H9 (cell line): ENCODE data around the gene CD27. TPM values are rescaled to one million over a fixed set of nuclear protein-coding genes. Genes with fewer than 3 reads are reported as not detected.

Experiments used
- DNase-seq: peaks from one replicate; pipeline ENCODE4 v3.0.0-alpha.2; 2017
- H2AFZ ChIP-seq: one replicate; pipeline ENCODE4 v1.6.1; 2013; ENCODE audit warnings: mild to moderate bottlenecking, low read length, control low read depth, moderate library complexity
- H2AK5ac ChIP-seq: 2 replicates; pipeline ENCODE4 v1.6.1; 2013; ENCODE audit warnings: low read length, control low read depth, mixed read lengths; ENCODE audit not compliant: insufficient read length
- H2BK120ac ChIP-seq: one replicate; pipeline ENCODE4 v1.6.1; 2013; ENCODE audit warnings: low read depth, mild to moderate bottlenecking, low read length, control low read depth, inconsistent platforms; ENCODE audit not compliant: poor library complexity, severe bottlenecking
- H2BK12ac ChIP-seq: 2 replicates; pipeline ENCODE4 v1.6.1; 2013; ENCODE audit warnings: low read length, control low read depth, mixed read lengths, low read depth; ENCODE audit not compliant: insufficient read length
- H2BK15ac ChIP-seq: 2 replicates; pipeline ENCODE4 v1.6.1; 2013; ENCODE audit warnings: low read depth, low read length, control low read depth
- H2BK20ac ChIP-seq: one replicate; pipeline ENCODE4 v1.6.1; 2013; ENCODE audit warnings: low read depth, mild to moderate bottlenecking, low read length, control low read depth, inconsistent platforms; ENCODE audit not compliant: poor library complexity, severe bottlenecking
- H2BK5ac ChIP-seq: 2 replicates; pipeline ENCODE4 v1.6.1; 2013; ENCODE audit warnings: low read length, control low read depth, mixed read lengths; ENCODE audit not compliant: insufficient read length
- H3K14ac ChIP-seq: 2 replicates; pipeline ENCODE4 v1.6.1; 2013; ENCODE audit warnings: low read length, control low read depth; ENCODE audit not compliant: insufficient read depth
- H3K18ac ChIP-seq: 2 replicates; pipeline ENCODE4 v1.6.1; 2013; ENCODE audit warnings: low read depth, mild to moderate bottlenecking, mixed read lengths, low read length, control low read depth; ENCODE audit not compliant: insufficient read length
- H3K23ac ChIP-seq: 2 replicates; pipeline ENCODE4 v1.6.1; 2013; ENCODE audit warnings: low read length, control low read depth, mixed read lengths, low read depth; ENCODE audit not compliant: insufficient read length
- H3K23me2 ChIP-seq: 2 replicates; pipeline ENCODE4 v1.6.1; 2013; ENCODE audit warnings: low read depth, mild to moderate bottlenecking, mixed read lengths, low read length, control low read depth; ENCODE audit not compliant: insufficient read length, poor library complexity, severe bottlenecking
- H3K27ac ChIP-seq: 2 replicates; pipeline ENCODE4 v1.5.1; 2013; ENCODE audit warnings: low read length, control low read depth, mixed read lengths, low read depth; ENCODE audit not compliant: insufficient read length
- H3K27me3 ChIP-seq: 2 replicates; pipeline ENCODE4 v1.6.1; 2013; ENCODE audit warnings: low read length, control low read depth, inconsistent platforms; ENCODE audit not compliant: insufficient read depth
- H3K4ac ChIP-seq: 2 replicates; pipeline ENCODE4 v1.6.1; 2013; ENCODE audit warnings: low read depth, mild to moderate bottlenecking, control low read depth, inconsistent platforms, low read length, moderate library complexity
- H3K4me1 ChIP-seq: 2 replicates; pipeline ENCODE4 v1.6.1; 2013; ENCODE audit warnings: low read length, control low read depth, inconsistent platforms; ENCODE audit not compliant: insufficient read depth
- H3K4me2 ChIP-seq: 2 replicates; pipeline ENCODE4 v1.6.1; 2013; ENCODE audit warnings: low read length, control low read depth, mixed read lengths; ENCODE audit not compliant: insufficient read length, insufficient read depth
- H3K56ac ChIP-seq: 2 replicates; pipeline ENCODE4 v1.6.1; 2013; ENCODE audit warnings: low read depth, mild to moderate bottlenecking, mixed read lengths, low read length, control low read depth; ENCODE audit not compliant: insufficient read length
- H3K79me1 ChIP-seq: 2 replicates; pipeline ENCODE4 v1.6.1; 2013; ENCODE audit warnings: low read depth, mild to moderate bottlenecking, moderate library complexity, low read length, control low read depth, inconsistent platforms; ENCODE audit not compliant: insufficient read depth, poor library complexity, severe bottlenecking
- H3K79me2 ChIP-seq: 2 replicates; pipeline ENCODE4 v1.6.1; 2013; ENCODE audit warnings: low read length, control low read depth, inconsistent platforms; ENCODE audit not compliant: insufficient read depth
- H3K9ac ChIP-seq: 2 replicates; pipeline ENCODE4 v1.6.1; 2013; ENCODE audit warnings: low read length, control low read depth, mixed read lengths; ENCODE audit not compliant: insufficient read length; ENCODE audit errors: extremely low read depth
- H3K9me3 ChIP-seq: one replicate; pipeline ENCODE4 v1.6.1; 2013; ENCODE audit warnings: low read depth, low read length, inconsistent platforms; ENCODE audit not compliant: control insufficient read depth
- H3T11ph ChIP-seq: one replicate; pipeline ENCODE4 v1.6.1; 2013; ENCODE audit warnings: mild to moderate bottlenecking, low read length, control low read depth, inconsistent platforms
- H4K20me1 ChIP-seq: one replicate; pipeline ENCODE4 v1.6.1; 2013; ENCODE audit not compliant: control insufficient read depth, insufficient read length, insufficient read depth
- H4K5ac ChIP-seq: 2 replicates; pipeline ENCODE4 v1.6.1; 2013; ENCODE audit warnings: low read depth, mild to moderate bottlenecking, mixed read lengths, low read length, control low read depth; ENCODE audit not compliant: insufficient read length
- H4K8ac ChIP-seq: replicated peaks from 2 replicates; pipeline ENCODE4 v1.6.1; 2013; ENCODE audit warnings: low read length, control low read depth, mixed read lengths, low read depth; ENCODE audit not compliant: insufficient read length
- H4K91ac ChIP-seq: 2 replicates; pipeline ENCODE4 v1.6.1; 2013; ENCODE audit warnings: low read depth, mild to moderate bottlenecking, moderate library complexity, mixed read lengths, low read length, control low read depth; ENCODE audit not compliant: insufficient read length
- H3K27ac Mint-ChIP-seq, 3 experiments: 2 replicates in 2 of 3; 3 replicates in 1 of 3; pipeline ENCODE4 v1.8.0; 2020 to 2021; ENCODE audit warnings: mixed read lengths in 3 of 3, mild to moderate bottlenecking in 1 of 3, moderate library complexity in 1 of 3
- H3K27me3 Mint-ChIP-seq: 2 replicates; pipeline ENCODE4 v1.8.0; 2021; ENCODE audit warnings: low read depth, mild to moderate bottlenecking, moderate library complexity, mixed read lengths
- H3K36me3 Mint-ChIP-seq, 3 experiments: 2 replicates in 2 of 3; 3 replicates in 1 of 3; pipeline ENCODE4 v1.8.0; 2020 to 2021; ENCODE audit warnings: low read depth in 3 of 3, mixed read lengths in 3 of 3; ENCODE audit not compliant: insufficient read depth in 1 of 3
- H3K4me1 Mint-ChIP-seq, 2 experiments: 2 replicates each; pipeline ENCODE4 v1.8.0; 2020; ENCODE audit warnings: mixed read lengths in 2 of 2
- H3K4me3 Mint-ChIP-seq, 2 experiments: 2 replicates in 1 of 2; 3 replicates in 1 of 2; pipeline ENCODE4 v1.8.0; 2020 to 2021; ENCODE audit warnings: mild to moderate bottlenecking in 2 of 2, mixed read lengths in 2 of 2, moderate library complexity in 1 of 2
- H3K9me3 Mint-ChIP-seq, 2 experiments: 2 replicates in 1 of 2; 3 replicates in 1 of 2; pipeline ENCODE4 v1.8.0; 2020; ENCODE audit warnings: mild to moderate bottlenecking in 2 of 2, mixed read lengths in 2 of 2, moderate library complexity in 1 of 2
- CTCF ChIP-seq: fragments of 200-600 bp; sonication (generic); conservative IDR thresholded peaks from 3 replicates; pipeline ENCODE4 v1.8.0; 2021; ENCODE audit warnings: antibody characterized with exemption, mild to moderate bottlenecking
- WGBS: extraction: QIAGEN DNeasy Blood & Tissue Kit; methylation state at CpG from one replicate; pipeline ENCODE4 v1.1.7; 2013; ENCODE audit warnings: missing lambda C conversion rate, low lambda C conversion rate, mixed read lengths; ENCODE audit not compliant: insufficient read length; ENCODE audit errors: extremely low coverage; 5-methylcytosine and 5-hydroxymethylcytosine counted together
- total RNA-seq: library from RNA; stranded (reverse); gene quantifications from 2 replicates; pipeline ENCODE4 v1.2.1, GENCODE V29; 2021

Gene CD27
- total RNA-seq, 1 experiment from 2014 or later: 0.37 TPM

- Mint-ChIP-seq H3K4me3 (no peak overlapping the region), H3K27ac (no peak overlapping the region), H3K27me3 (peaks cover 6% of the 10 kb centered on the region), H3K9me3 (no peaks in the 10 kb centered on the region), H3K4me1 (peaks cover 5% of the 10 kb centered on the region in 2 experiments), H3K36me3 (no peaks in the 10 kb centered on the region)
- Histone ChIP-seq H3K18ac (no peak overlapping the region), H3K56ac (no peak overlapping the region), H3K4ac (no peak overlapping the region), H4K8ac (no peak overlapping the region), H3T11ph (no peak overlapping the region), H3K79me2 (no peaks in the 10 kb centered on the region), H2BK15ac (no peak overlapping the region), H3K4me2 (no peak overlapping the region), H2AFZ (no peak overlapping the region), H3K79me1 (no peaks in the 10 kb centered on the region), H3K9me3 (no peaks in the 10 kb centered on the region), H2BK5ac (no peak overlapping the region), H2AK5ac (no peak overlapping the region), H4K91ac (no peak overlapping the region), H3K23ac (no peak overlapping the region), H3K23me2 (no peaks in the 10 kb centered on the region), H3K27ac (no peak overlapping the region), H3K4me1 (no peaks in the 10 kb centered on the region), H4K5ac (no peak overlapping the region), H4K20me1 (no peaks in the 10 kb centered on the region), H2BK12ac (no peak overlapping the region), H3K9ac (no peak overlapping the region), H3K14ac (no peak overlapping the region), H3K27me3 (no peaks in the 10 kb centered on the region), H2BK120ac (no peak overlapping the region), H2BK20ac (no peak overlapping the region)
- no peak for DNase-seq
- no CpG with 5 or more reads among the region's 6 CpGs for WGBS
- TF ChIP-seq CTCF: no peak
Measured at GRCh38 chr12:6424008-6424347, 20.8 kb upstream of the CD27 start.
